Activated B cell treated with CpG ODN at 0.5 μM for 24 hours (primary cell): ENCODE data around the gene SCUBE1. TPM values are rescaled to one million over a fixed set of nuclear protein-coding genes. Genes with fewer than 3 reads are reported as not detected.

Source experiments
- ATAC-seq: fragments of 200-7000 bp; cut with Tn5 transposase; one replicate; pipeline ENCODE4 v1.10.0; 2021; ENCODE audit warnings: low read depth, mild to moderate bottlenecking, moderate library complexity
- CTCF ChIA-PET: fragments of 350-600 bp; sonication (Branson Sonifier 250); formaldehyde crosslinking; loops from one replicate; lab custom pipeline; 2021; ENCODE audit warnings: antibody characterized with exemption; lab: Charles Lee
- POLR2A ChIA-PET: fragments of 350-600 bp; sonication (Branson Sonifier 250); formaldehyde crosslinking; loops from one replicate; lab custom pipeline; 2021; ENCODE audit warnings: antibody characterized with exemption; lab: Charles Lee
- DNase-seq: peaks from one replicate; pipeline ENCODE4 v3.0.0; 2022
- H3K27ac Mint-ChIP-seq: one replicate; pipeline ENCODE4 v1.8.0; 2020; ENCODE audit warnings: mixed read lengths
- H3K27me3 Mint-ChIP-seq: one replicate; pipeline ENCODE4 v1.8.0; 2021; ENCODE audit warnings: mixed read lengths
- H3K36me3 Mint-ChIP-seq: one replicate; pipeline ENCODE4 v1.8.0; 2021; ENCODE audit warnings: low read depth, mixed read lengths
- H3K4me1 Mint-ChIP-seq: one replicate; pipeline ENCODE4 v1.8.0; 2021; ENCODE audit warnings: mixed read lengths
- H3K4me3 Mint-ChIP-seq: one replicate; pipeline ENCODE4 v1.8.0; 2020; ENCODE audit warnings: mild to moderate bottlenecking, mixed read lengths
- H3K9me3 Mint-ChIP-seq: one replicate; pipeline ENCODE4 v1.8.0; 2020; ENCODE audit warnings: mixed read lengths
- intact Hi-C: fragments of 100-400 bp; cut with micrococcal nuclease; formaldehyde crosslinking; loops from one replicate; pipeline ENCODE4 v1.15.1; 2024
- total RNA-seq: library from RNA; stranded (reverse); gene quantifications from 2 replicates; pipeline ENCODE4 v1.2.3, GENCODE V29; 2022
- TF ChIP-seq, protein P1 (sequence below): fragments of 200-600 bp; IDR thresholded peaks from one replicate; pipeline ENCODE4 v1.8.0; 2022; ENCODE audit warnings: antibody characterized with exemption, mild to moderate bottlenecking

The SCUBE1 gene
- total RNA-seq, 1 donor from 2014 or later: not detected

DNA sequence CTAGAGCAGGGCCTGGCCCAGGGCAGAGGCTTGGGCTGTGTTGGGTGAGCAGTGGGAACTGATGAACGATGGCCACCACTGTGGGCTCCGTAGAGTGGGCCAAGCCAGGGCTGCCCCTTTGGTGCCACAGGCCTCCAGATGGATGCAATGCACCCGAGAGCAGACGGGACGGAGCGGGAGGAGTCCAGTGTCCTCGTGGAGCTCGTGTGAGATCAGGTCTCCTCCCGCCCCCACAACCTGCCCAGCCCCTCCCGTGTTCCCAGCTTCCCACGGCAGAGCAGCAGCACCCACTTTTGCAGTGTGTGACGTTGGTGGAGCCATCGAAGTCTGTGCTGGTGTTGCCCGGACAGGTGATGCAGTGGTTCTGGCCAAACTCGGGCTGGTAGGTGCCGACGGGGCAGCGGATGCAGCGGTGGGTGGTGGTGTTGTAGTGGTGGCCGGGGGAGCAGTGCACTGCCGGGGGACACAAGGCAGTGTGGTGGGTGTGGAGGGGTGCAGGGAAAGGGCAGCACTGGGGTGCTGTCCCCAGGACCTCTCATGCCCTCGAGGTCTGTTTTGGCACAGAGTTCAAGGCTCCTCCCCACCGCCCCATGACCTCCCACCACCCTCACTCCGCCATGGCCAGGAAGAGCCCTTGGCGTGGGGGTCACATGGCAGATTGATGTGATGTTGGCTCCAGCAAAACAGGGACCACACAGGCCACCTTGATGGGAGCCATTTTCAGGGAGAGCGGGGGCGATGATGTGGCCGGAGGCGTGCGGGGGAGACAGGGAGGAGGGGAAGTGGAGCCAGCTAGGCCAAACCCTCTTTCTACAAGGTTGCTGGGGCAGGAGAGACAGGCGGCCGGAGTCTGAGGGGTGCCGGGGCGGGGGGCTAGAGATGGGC lies 132.3 kb downstream of the SCUBE1 start:
- TF ChIP-seq, protein P1, sequence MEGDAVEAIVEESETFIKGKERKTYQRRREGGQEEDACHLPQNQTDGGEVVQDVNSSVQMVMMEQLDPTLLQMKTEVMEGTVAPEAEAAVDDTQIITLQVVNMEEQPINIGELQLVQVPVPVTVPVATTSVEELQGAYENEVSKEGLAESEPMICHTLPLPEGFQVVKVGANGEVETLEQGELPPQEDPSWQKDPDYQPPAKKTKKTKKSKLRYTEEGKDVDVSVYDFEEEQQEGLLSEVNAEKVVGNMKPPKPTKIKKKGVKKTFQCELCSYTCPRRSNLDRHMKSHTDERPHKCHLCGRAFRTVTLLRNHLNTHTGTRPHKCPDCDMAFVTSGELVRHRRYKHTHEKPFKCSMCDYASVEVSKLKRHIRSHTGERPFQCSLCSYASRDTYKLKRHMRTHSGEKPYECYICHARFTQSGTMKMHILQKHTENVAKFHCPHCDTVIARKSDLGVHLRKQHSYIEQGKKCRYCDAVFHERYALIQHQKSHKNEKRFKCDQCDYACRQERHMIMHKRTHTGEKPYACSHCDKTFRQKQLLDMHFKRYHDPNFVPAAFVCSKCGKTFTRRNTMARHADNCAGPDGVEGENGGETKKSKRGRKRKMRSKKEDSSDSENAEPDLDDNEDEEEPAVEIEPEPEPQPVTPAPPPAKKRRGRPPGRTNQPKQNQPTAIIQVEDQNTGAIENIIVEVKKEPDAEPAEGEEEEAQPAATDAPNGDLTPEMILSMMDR: no peak
- CTCF ChIA-PET: no interaction called here
- DNase-seq: no peak

DNA sequence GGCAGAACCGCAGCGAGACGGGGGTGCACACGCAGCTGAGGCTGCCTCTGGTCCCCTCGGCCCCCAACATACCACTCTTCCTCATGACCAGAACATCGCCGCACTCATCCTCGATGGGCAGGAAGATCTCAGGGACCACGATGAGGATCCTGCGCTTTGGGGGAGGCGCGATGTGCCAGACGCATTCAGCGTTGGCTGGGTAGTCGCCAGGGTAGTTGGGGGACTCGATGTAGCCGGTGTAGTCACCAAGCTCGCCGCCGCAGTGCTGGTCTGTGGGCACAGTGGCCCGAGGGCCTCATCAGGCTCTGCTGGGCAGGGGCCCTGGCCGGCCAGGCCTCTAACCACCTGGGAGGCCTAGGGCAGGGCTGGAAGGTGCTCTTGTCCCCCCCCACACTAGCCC lies 133.2 kb downstream of the SCUBE1 start:
- POLR2A ChIA-PET: no interaction called here
- TF ChIP-seq, protein P1: no peak

More for the DNA sequence above, 132.3 kb downstream of the SCUBE1 start:
- H3K4me1 Mint-ChIP-seq: peaks cover 4% of the 10 kb centered on the region
- intact Hi-C loops: no loop called here
- POLR2A ChIA-PET: no interaction called here
- H3K27ac Mint-ChIP-seq: no peak overlapping the region
- ATAC-seq: no peak
- no peaks in the 10 kb centered on the region for H3K9me3 Mint-ChIP-seq
- no peak overlapping the region for H3K4me3 Mint-ChIP-seq
- H3K36me3 Mint-ChIP-seq: no peaks in the 10 kb centered on the region
- peaks cover 12% of the 10 kb centered on the region for H3K27me3 Mint-ChIP-seq

DNA sequence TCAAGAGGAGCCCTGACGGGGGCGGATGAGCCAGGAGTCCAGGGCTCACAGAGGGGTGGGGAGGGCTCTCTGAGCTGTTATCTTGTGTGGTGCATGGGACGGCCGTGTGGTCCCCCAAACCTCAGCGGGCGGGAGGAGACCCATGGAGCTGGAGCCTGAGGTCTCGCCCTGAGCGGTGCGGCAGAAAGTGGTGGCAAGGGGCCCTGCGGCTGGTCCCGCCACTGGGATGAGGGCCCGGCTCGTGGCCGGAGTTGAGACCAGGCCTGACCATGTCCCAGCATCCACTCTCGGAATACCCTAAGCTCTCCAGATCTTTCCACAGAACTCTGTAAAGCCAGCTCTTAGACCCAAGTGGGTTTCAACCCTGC lies 133.7 kb downstream of the SCUBE1 start:
- Mint-ChIP-seq H3K27me3 (peaks cover 12% of the 10 kb centered on the region), H3K4me1 (peaks cover 4% of the 10 kb centered on the region), H3K9me3 (no peaks in the 10 kb centered on the region), H3K4me3 (no peak overlapping the region), H3K27ac (no peak overlapping the region), H3K36me3 (no peaks in the 10 kb centered on the region)
- CTCF ChIA-PET: no interaction called here
- POLR2A ChIA-PET: no interaction called here
- ATAC-seq (no peak), DNase-seq (no peak)
- TF ChIP-seq, protein P1: no peak
- intact Hi-C loops: no loop called here

More for the DNA sequence above, 133.2 kb downstream of the SCUBE1 start:
- no peak for DNase-seq
- no peak for ATAC-seq
- CTCF ChIA-PET: no interaction called here
- H3K4me3 Mint-ChIP-seq: no peak overlapping the region
- no peak overlapping the region for H3K27ac Mint-ChIP-seq
- peaks cover 4% of the 10 kb centered on the region for H3K4me1 Mint-ChIP-seq
- H3K27me3 Mint-ChIP-seq: peaks cover 12% of the 10 kb centered on the region
- H3K9me3 Mint-ChIP-seq: no peaks in the 10 kb centered on the region
- intact Hi-C loops: no loop called here
- no peaks in the 10 kb centered on the region for H3K36me3 Mint-ChIP-seq

DNA sequence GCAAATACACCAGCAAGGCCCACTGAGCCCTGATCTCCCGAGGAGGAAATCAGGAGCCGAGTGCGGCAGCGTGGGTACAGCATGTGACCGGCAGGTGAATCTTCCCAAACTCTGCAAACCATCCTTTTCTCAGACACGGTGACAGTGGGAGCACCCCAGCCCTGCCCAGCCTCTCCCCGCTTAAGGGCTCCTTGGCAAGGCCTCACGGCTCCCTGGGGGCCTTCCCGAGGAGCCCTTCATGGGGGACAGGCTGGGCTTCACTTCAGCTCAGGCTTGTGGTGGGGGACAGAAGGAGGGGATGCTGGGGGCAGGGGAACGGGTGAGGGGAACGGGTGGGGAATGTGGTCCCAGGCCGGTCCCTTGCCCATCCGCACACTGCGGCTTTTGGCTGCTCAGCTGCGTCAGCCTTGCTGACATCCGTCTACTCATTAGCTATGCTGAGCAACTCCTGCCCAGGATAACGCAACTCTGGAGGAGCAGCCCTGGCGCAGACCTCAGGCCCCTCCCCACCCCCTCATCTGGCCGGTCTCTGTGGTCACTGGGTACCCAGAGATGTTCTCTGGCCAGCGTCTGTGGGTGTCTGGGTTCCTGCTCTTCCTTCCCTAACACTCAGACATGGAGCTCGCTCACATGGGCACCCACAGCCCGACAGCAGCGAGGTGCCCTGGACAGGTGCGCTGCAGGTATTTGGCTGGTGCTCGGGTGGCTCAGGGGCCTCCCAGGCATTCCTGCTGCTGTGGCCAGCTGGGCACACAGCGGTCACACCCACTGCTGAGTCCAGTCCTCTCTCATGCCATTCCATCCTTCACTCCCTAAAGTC lies 134.3 kb downstream of the SCUBE1 start:
- no peak overlapping the region for H3K27ac Mint-ChIP-seq
- peaks cover 4% of the 10 kb centered on the region for H3K4me1 Mint-ChIP-seq

More for the DNA sequence above, 134.3 kb downstream of the SCUBE1 start:
- ATAC-seq (no peak), DNase-seq (no peak)
- POLR2A ChIA-PET: no interaction called here
- Mint-ChIP-seq H3K4me3 (no peak overlapping the region), H3K27me3 (peaks cover 12% of the 10 kb centered on the region), H3K36me3 (no peaks in the 10 kb centered on the region), H3K9me3 (no peaks in the 10 kb centered on the region)
- TF ChIP-seq, protein P1: no peak
- CTCF ChIA-PET: no interaction called here
- intact Hi-C loops: no loop called here
